HepG2 (cell line): ENCODE measurements around the gene ANKRD11. TPM values are rescaled to one million over a fixed set of nuclear protein-coding genes. Genes with fewer than 3 reads are reported as not detected.

Source experiments
- POGK ChIP-seq: sonication (generic); formaldehyde crosslinking; conservative IDR thresholded peaks from 2 replicates; pipeline ENCODE4 v1.8.0; 2022; ENCODE audit warnings: mild to moderate bottlenecking, moderate library complexity, missing genetic modification reagents
- SMARCC2 ChIP-seq: fragments of 450-650 bp; IDR thresholded peaks from 2 replicates; pipeline ENCODE4 v1.6.1; 2017; ENCODE audit warnings: antibody characterized with exemption, mild to moderate bottlenecking
- TOPORS ChIP-seq: sonication (generic); formaldehyde crosslinking; IDR thresholded peaks from 2 replicates; pipeline ENCODE4 v1.8.0; 2023; ENCODE audit warnings: mild to moderate bottlenecking, missing genetic modification reagents
- ZNF256 ChIP-seq: sonication (generic); formaldehyde crosslinking; conservative IDR thresholded peaks from 2 replicates; pipeline ENCODE4 v1.4.0; 2020; ENCODE audit warnings: missing genetic modification reagents
- ZNF34 ChIP-seq: sonication (generic); formaldehyde crosslinking; IDR thresholded peaks from 2 replicates; pipeline ENCODE4 v1.4.0; 2020; ENCODE audit warnings: mild to moderate bottlenecking, missing genetic modification reagents, borderline replicate concordance
- ZNF546 ChIP-seq: sonication (generic); formaldehyde crosslinking; conservative IDR thresholded peaks from 2 replicates; pipeline ENCODE4 v1.8.1; 2023; ENCODE audit warnings: mild to moderate bottlenecking, missing genetic modification reagents
- ZSCAN9 ChIP-seq: IDR thresholded peaks from 2 replicates; pipeline ENCODE4 v1.6.1; 2016; ENCODE audit warnings: borderline replicate concordance
- polyA plus RNA-seq, 8 experiments: library from polyadenylated mRNA; depleted of rRNA in 3 of 8; stranded (reverse) in 7 of 8; unstranded in 1 of 8; fragments of >200 nt; fragmentation: Illumina TruSeq in 4 of 8; extraction: Trizol in 4 of 8; gene quantifications; 2 replicates each; pipeline versions ENCODE4 v1.2.1 to v1.2.3, GENCODE V29; 2011 to 2016; ENCODE audit warnings: low read depth in 4 of 8, missing spikeins in 1 of 8, mixed read lengths in 1 of 8; ENCODE audit not compliant: insufficient read depth in 1 of 8
- total RNA-seq, 5 experiments: library from RNA; depleted of rRNA; stranded (reverse); fragments of >200 nt; fragmentation: Illumina TruSeq; extraction: Trizol; gene quantifications; 2 replicates each; pipeline ENCODE4 v1.2.3, GENCODE V29; 2016; ENCODE audit warnings: low read depth in 1 of 5
- TF ChIP-seq, protein P1 (sequence below): sonication (generic); formaldehyde crosslinking; IDR thresholded peaks from 2 replicates; pipeline ENCODE4 v1.4.0; 2020; ENCODE audit warnings: mild to moderate bottlenecking, missing genetic modification reagents

ANKRD11 gene
- total and polyA plus RNA-seq, 2 of the 13 experiments (the other 11 are each of a cell fraction or from before 2014, with no cell fraction given), result 21.4 to 38.4 TPM

GRCh38 chr16:89364606-89365005 is 125.8 kb downstream of the ANKRD11 start (continued):
- TF ChIP-seq, protein P1, sequence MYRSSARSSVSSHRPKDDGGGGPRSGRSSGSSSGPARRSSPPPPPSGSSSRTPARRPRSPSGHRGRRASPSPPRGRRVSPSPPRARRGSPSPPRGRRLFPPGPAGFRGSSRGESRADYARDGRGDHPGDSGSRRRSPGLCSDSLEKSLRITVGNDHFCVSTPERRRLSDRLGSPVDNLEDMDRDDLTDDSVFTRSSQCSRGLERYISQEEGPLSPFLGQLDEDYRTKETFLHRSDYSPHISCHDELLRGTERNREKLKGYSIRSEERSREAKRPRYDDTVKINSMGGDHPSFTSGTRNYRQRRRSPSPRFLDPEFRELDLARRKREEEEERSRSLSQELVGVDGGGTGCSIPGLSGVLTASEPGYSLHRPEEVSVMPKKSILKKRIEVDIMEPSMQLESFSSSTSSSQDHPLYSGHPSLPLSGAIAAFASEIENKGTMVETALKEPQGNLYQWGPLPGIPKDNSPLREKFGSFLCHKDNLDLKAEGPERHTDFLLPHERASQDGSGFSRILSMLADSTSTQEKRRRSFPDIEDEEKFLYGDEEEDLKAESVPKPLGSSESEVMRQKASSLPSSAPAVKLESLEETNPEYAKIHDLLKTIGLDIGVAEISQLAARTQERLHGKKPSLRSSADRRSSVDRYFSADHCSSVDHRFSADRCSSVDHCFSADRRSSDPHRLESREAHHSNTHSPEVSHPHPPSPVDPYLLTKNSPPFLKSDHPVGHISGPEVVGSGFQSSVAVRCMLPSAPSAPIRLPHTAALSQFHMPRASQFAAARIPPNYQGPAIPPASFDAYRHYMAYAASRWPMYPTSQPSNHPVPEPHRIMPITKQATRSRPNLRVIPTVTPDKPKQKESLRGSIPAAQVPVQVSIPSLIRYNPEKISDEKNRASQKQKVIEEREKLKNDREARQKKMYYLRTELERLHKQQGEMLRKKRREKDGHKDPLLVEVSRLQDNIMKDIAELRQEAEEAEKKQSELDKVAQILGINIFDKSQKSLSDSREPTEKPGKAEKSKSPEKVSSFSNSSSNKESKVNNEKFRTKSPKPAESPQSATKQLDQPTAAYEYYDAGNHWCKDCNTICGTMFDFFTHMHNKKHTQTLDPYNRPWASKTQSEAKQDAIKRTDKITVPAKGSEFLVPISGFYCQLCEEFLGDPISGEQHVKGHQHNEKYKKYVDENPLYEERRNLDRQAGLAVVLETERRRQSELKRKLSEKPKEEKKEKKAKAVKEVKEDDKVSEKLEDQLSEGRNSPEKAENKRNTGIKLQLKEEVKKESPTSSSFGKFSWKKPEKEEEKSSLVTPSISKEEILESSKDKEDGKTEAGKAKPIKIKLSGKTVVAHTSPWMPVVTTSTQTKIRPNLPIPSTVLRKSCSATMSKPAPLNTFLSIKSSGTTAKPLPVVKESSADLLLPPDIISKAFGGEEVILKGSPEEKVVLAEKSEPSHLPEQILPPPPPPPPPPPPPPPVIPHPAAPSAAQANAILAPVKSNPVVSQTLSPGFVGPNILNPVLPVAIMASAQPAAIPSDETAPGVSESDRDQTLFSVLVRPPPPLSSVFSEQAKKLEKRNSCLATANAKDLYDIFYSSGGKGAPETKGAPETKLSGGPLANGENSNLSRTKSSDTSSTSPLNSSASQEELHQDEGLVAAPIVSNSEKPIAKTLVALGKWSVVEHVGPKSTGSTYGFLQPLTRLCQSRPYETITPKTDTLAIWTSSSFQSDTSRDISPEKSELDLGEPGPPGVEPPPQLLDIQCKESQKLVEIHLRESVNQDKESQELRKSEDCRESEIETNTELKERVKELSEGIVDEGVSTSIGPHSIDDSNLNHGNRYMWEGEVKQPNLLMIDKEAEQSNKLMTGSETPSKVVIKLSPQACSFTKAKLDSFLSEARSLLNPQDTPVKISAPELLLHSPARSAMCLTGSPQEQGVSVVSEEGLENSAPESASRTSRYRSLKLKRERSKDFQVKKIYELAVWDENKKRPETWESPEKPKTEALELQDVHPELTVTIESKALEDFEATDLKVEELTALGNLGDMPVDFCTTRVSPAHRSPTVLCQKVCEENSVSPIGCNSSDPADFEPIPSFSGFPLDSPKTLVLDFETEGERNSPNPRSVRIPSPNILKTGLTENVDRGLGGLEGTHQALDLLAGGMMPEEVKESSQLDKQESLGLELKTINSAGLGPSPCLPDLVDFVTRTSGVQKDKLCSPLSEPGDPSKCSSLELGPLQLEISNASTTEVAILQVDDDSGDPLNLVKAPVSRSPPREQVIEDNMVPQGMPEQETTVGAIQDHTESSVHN (CRISPR knock-in tag), result no peak
- TF ChIP-seq ZNF256 (CRISPR knock-in tag) (no peak), ZSCAN9 (CRISPR knock-in tag) (no peak), TOPORS (no peak), ZNF34 (CRISPR knock-in tag) (no peak), POGK (CRISPR knock-in tag) (no peak), SMARCC2 (no peak), ZNF546 (CRISPR knock-in tag) (no peak)
